DOHH2 (cell line): ENCODE data around the gene GBA3.

Experiments used
- H3F3A ChIP-seq: fragments of 200-600 bp; sonication (generic), shearing (Covaris generic); 2 replicates; pipeline ENCODE4 v1.6.0; 2016; ENCODE audit warnings: antibody characterized with exemption, mild to moderate bottlenecking; ENCODE audit not compliant: control insufficient read depth, insufficient read depth
- H3K27ac ChIP-seq: fragments of 200-600 bp; sonication (generic); 2 replicates; pipeline ENCODE4 v1.5.1; 2014; ENCODE audit warnings: low read depth, mild to moderate bottlenecking, low read length, moderate library complexity
- H3K27me3 ChIP-seq: fragments of 200-600 bp; sonication (generic); 2 replicates; pipeline ENCODE4 v1.6.1; 2014; ENCODE audit warnings: mild to moderate bottlenecking, low read length, mixed read lengths; ENCODE audit not compliant: control insufficient read depth
- H3K36me3 ChIP-seq: fragments of 200-600 bp; sonication (generic); 2 replicates; pipeline ENCODE4 v1.6.1; 2014; ENCODE audit warnings: mild to moderate bottlenecking, low read length, moderate library complexity, mixed read lengths; ENCODE audit not compliant: control insufficient read depth
- H3K4me1 ChIP-seq: fragments of 200-600 bp; sonication (generic); 2 replicates; pipeline ENCODE4 v1.6.1; 2014; ENCODE audit warnings: mild to moderate bottlenecking, low read length, mixed read lengths; ENCODE audit not compliant: control insufficient read depth
- H3K4me2 ChIP-seq: fragments of 200-600 bp; sonication (generic); 2 replicates; pipeline ENCODE4 v1.6.0; 2014; ENCODE audit warnings: mild to moderate bottlenecking, low read length, moderate library complexity
- H3K4me3 ChIP-seq: fragments of 200-600 bp; sonication (generic); 2 replicates; pipeline ENCODE4 v1.5.1; 2014; ENCODE audit warnings: mild to moderate bottlenecking, low read length, mixed read lengths
- H3K79me2 ChIP-seq: fragments of 200-600 bp; sonication (generic); 2 replicates; pipeline ENCODE4 v1.6.1; 2014; ENCODE audit warnings: mild to moderate bottlenecking, low read length, mixed read lengths; ENCODE audit not compliant: control insufficient read depth
- H3K9me2 ChIP-seq: fragments of 200-600 bp; sonication (generic); replicated peaks from 2 replicates; pipeline ENCODE4 v1.6.1; 2014; ENCODE audit warnings: mild to moderate bottlenecking, low read length, mixed read lengths; ENCODE audit not compliant: control insufficient read depth
- H3K9me3 ChIP-seq: fragments of 200-600 bp; sonication (generic); 2 replicates; pipeline ENCODE4 v1.6.1; 2014; ENCODE audit warnings: antibody characterized with exemption, low read length, mixed read lengths; ENCODE audit not compliant: control insufficient read depth, insufficient read depth
- H4K20me1 ChIP-seq: fragments of 200-600 bp; sonication (generic); 2 replicates; pipeline ENCODE4 v1.6.0; 2014; ENCODE audit warnings: low read depth, mild to moderate bottlenecking, antibody characterized with exemption, low read length, moderate library complexity; ENCODE audit not compliant: control insufficient read depth, insufficient read depth
- EZH2phosphoT487 ChIP-seq: fragments of 200-600 bp; sonication (generic); IDR thresholded peaks from 2 replicates; pipeline ENCODE4 v1.6.1; 2017; ENCODE audit warnings: borderline replicate concordance, mild to moderate bottlenecking, antibody characterized with exemption, low read length, moderate library complexity, mixed read lengths
- TF ChIP-seq, protein P1 (sequence below): fragments of 200-600 bp; sonication (generic); IDR thresholded peaks from one replicate; pipeline ENCODE4 v1.5.1; 2014; ENCODE audit warnings: antibody characterized with exemption, mild to moderate bottlenecking, low read depth, low read length; ENCODE audit not compliant: poor library complexity, severe bottlenecking

The GBA3 gene

DNA sequence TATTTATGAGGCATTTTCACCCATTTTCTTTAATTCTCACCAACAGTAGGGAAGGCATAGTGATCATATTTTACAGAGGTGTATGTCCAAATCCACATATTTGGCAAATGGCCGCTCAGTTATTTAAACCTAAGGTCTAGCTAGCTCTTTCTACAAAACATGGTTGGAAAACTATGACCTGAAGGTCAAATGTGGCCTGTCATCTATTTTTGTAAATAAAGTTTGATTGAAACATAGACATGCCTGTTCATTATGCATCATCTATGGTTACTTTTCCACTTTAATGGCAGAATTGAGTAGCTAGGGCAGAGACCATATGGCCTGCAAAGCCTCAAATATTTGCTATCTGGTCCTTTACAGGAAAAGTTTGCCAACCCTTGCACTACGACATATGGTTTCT, 44.2 kb downstream of the GBA3 start:
- no peak overlapping the region for H3K27ac ChIP-seq
- H3K4me1 ChIP-seq: no peaks in the 10 kb centered on the region
- H3K4me2 ChIP-seq: no peak overlapping the region
- no peaks in the 10 kb centered on the region for H3K27me3 ChIP-seq
- no peaks in the 10 kb centered on the region for H3K36me3 ChIP-seq
- no peaks in the 10 kb centered on the region for H3K79me2 ChIP-seq
- no peaks in the 10 kb centered on the region for H3K9me2 ChIP-seq
- TF ChIP-seq, protein P1, sequence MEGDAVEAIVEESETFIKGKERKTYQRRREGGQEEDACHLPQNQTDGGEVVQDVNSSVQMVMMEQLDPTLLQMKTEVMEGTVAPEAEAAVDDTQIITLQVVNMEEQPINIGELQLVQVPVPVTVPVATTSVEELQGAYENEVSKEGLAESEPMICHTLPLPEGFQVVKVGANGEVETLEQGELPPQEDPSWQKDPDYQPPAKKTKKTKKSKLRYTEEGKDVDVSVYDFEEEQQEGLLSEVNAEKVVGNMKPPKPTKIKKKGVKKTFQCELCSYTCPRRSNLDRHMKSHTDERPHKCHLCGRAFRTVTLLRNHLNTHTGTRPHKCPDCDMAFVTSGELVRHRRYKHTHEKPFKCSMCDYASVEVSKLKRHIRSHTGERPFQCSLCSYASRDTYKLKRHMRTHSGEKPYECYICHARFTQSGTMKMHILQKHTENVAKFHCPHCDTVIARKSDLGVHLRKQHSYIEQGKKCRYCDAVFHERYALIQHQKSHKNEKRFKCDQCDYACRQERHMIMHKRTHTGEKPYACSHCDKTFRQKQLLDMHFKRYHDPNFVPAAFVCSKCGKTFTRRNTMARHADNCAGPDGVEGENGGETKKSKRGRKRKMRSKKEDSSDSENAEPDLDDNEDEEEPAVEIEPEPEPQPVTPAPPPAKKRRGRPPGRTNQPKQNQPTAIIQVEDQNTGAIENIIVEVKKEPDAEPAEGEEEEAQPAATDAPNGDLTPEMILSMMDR: no peak
- TF ChIP-seq EZH2phosphoT487: no peak
- no peak overlapping the region for H3K4me3 ChIP-seq
- no peaks in the 10 kb centered on the region for H4K20me1 ChIP-seq
- H3F3A ChIP-seq: no peaks in the 10 kb centered on the region
- H3K9me3 ChIP-seq: no peaks in the 10 kb centered on the region

DNA sequence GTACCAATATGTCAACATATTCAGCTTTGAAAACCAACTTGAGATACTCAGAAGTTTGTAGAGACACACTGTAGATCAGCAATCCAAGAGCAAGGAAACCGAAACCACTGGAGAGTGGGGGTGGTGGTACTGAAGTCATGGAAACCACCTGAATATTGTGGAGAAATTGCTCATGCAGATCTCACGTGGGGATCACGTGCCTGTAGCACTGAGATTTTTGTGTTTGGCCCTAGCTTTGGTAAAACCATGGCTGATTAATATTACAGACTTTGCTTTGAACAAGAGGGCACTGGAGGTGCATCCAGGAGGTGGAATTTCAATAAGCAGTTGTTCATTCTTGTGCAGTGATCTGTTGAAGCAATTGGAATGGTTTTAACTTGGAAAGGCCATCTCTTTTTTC, 47.2 kb downstream of the GBA3 start:
- H3K27me3 ChIP-seq: no peaks in the 10 kb centered on the region
- no peaks in the 10 kb centered on the region for H3K9me3 ChIP-seq
- no peak overlapping the region for H3K4me2 ChIP-seq
- TF ChIP-seq, protein P1: no peak
- no peak for TF ChIP-seq EZH2phosphoT487
- no peak overlapping the region for H3K27ac ChIP-seq
- H3K4me1 ChIP-seq: no peaks in the 10 kb centered on the region
- H3K36me3 ChIP-seq: no peaks in the 10 kb centered on the region
- no peaks in the 10 kb centered on the region for H3F3A ChIP-seq
- no peak overlapping the region for H3K4me3 ChIP-seq
- H3K79me2 ChIP-seq: no peaks in the 10 kb centered on the region
- H3K9me2 ChIP-seq: no peaks in the 10 kb centered on the region
- H4K20me1 ChIP-seq: no peaks in the 10 kb centered on the region

DNA sequence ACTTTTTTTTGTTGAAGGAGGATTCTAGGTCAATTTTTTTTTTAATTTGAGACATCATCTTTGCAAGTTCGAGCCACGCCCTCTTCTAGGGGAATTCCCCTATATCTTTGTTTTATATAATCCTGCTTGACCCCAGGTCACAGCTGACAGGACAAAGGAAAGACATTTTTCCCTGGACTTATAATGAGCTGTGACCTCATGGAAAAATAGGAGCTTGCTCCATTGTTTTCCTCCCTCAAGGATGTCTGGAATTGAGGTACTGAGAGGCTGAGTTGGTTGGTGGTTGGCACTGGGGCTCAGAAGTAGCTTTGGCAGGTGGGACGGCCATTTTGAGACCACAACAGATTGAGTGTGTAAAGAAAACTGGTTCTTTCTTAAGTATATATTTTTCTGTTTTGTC, 49.0 kb downstream of the GBA3 start:
- Histone ChIP-seq H3K27me3 (no peaks in the 10 kb centered on the region), H3K4me3 (no peak overlapping the region), H3F3A (no peaks in the 10 kb centered on the region), H4K20me1 (no peaks in the 10 kb centered on the region), H3K9me3 (no peaks in the 10 kb centered on the region), H3K79me2 (no peaks in the 10 kb centered on the region), H3K9me2 (no peaks in the 10 kb centered on the region), H3K4me1 (no peaks in the 10 kb centered on the region), H3K36me3 (no peaks in the 10 kb centered on the region), H3K4me2 (no peak overlapping the region), H3K27ac (no peak overlapping the region)
- TF ChIP-seq, protein P1: no peak
- TF ChIP-seq EZH2phosphoT487: no peak

DNA sequence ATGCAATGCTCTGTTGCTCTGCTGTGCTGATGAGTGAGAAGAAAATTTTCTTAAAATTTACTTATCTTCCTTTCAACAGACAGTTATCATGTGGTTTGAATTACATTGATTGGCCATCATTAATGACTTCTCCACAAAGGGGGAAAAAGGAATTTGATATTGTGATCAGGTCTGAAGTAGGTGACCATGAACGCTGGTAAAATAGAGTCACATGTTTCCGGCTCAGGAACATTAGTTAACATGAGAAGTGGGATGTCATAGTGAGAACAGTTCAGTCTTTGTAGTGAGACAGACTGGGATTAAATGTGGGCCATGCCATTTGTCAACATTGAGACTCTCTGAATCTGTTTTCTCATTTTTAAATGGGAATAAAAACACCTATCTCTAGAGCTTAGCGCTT, 50.6 kb downstream of the GBA3 start:
- TF ChIP-seq, protein P1: no peak
- TF ChIP-seq EZH2phosphoT487: no peak
- Histone ChIP-seq H4K20me1 (no peaks in the 10 kb centered on the region), H3K9me2 (no peaks in the 10 kb centered on the region)

More for the DNA sequence above, 50.6 kb downstream of the GBA3 start:
- Histone ChIP-seq H3K4me2 (no peak overlapping the region), H3K36me3 (no peaks in the 10 kb centered on the region), H3K27ac (no peak overlapping the region), H3K79me2 (no peaks in the 10 kb centered on the region), H3F3A (no peaks in the 10 kb centered on the region), H3K4me1 (no peaks in the 10 kb centered on the region), H3K9me3 (no peaks in the 10 kb centered on the region), H3K4me3 (no peak overlapping the region), H3K27me3 (no peaks in the 10 kb centered on the region)
